DND-41 (cell line): ENCODE measurements around the gene WNK1.

Source experiments
- ATAC-seq: fragments of 200-7000 bp; cut with Tn5 transposase; 3 replicates; pipeline ENCODE4 v1.9.1; 2021; ENCODE audit warnings: low read depth; ENCODE audit not compliant: insufficient read depth
- DNase-seq: peaks from one replicate; pipeline ENCODE4 v3.0.0-alpha.2; 2020
- H2AFZ ChIP-seq: 2 replicates; pipeline ENCODE4 v1.6.0; 2012; ENCODE audit warnings: low read depth, low read length
- H3K27ac ChIP-seq: 2 replicates; pipeline ENCODE4 v1.5.1; 2012; ENCODE audit warnings: low read length, inconsistent platforms
- H3K27me3 ChIP-seq: fragments of 200-600 bp; sonication (generic); 2 replicates; pipeline ENCODE4 v1.6.0; 2012; ENCODE audit warnings: low read length, mild to moderate bottlenecking, inconsistent platforms; ENCODE audit not compliant: insufficient read depth, poor library complexity
- H3K36me3 ChIP-seq: 2 replicates; pipeline ENCODE4 v1.5.1; 2012; ENCODE audit warnings: low read length, inconsistent platforms; ENCODE audit not compliant: insufficient read depth
- H3K4me1 ChIP-seq: 2 replicates; pipeline ENCODE4 v1.5.1; 2012; ENCODE audit warnings: mild to moderate bottlenecking, low read length; ENCODE audit not compliant: insufficient read depth
- H3K4me2 ChIP-seq: 2 replicates; pipeline ENCODE4 v1.6.0; 2012; ENCODE audit warnings: mild to moderate bottlenecking, moderate library complexity, low read length, inconsistent platforms; ENCODE audit not compliant: insufficient read depth
- H3K4me3 ChIP-seq, 2 experiments: fragments of 200-600 bp in 1 of 2; shearing (Covaris generic) in 1 of 2; 2 replicates each; pipeline ENCODE4 v1.5.1; 2012 to 2016; ENCODE audit warnings: inconsistent platforms in 2 of 2, low read length in 2 of 2, mild to moderate bottlenecking in 2 of 2, low read depth in 1 of 2, moderate library complexity in 1 of 2
- H3K79me2 ChIP-seq: 2 replicates; pipeline ENCODE4 v1.6.0; 2012; ENCODE audit warnings: low read length, inconsistent platforms; ENCODE audit not compliant: insufficient read depth
- H3K9ac ChIP-seq: 2 replicates; pipeline ENCODE4 v1.6.0; 2012; ENCODE audit warnings: low read depth, mild to moderate bottlenecking, inconsistent platforms, low read length, moderate library complexity
- H3K9me3 ChIP-seq: 2 replicates; pipeline ENCODE4 v1.5.1; 2012; ENCODE audit warnings: low read length, moderate library complexity, mild to moderate bottlenecking, inconsistent platforms; ENCODE audit not compliant: insufficient read depth, severe bottlenecking
- H4K20me1 ChIP-seq: 2 replicates; pipeline ENCODE4 v1.6.0; 2012; ENCODE audit warnings: low read length; ENCODE audit not compliant: insufficient read depth
- EZH2 ChIP-seq: IDR thresholded peaks from 3 replicates; pipeline ENCODE4 v1.6.1; 2012; ENCODE audit warnings: borderline replicate concordance, low read depth, mild to moderate bottlenecking, moderate library complexity, low read length, inconsistent platforms; ENCODE audit not compliant: severe bottlenecking
- TF ChIP-seq, protein P1 (sequence below): IDR thresholded peaks from 2 replicates; pipeline ENCODE4 v1.5.1; 2012; ENCODE audit warnings: borderline replicate concordance, low read length, moderate library complexity, mild to moderate bottlenecking; ENCODE audit not compliant: poor library complexity, severe bottlenecking; ENCODE audit errors: extremely low read depth

WNK1 gene

DNA sequence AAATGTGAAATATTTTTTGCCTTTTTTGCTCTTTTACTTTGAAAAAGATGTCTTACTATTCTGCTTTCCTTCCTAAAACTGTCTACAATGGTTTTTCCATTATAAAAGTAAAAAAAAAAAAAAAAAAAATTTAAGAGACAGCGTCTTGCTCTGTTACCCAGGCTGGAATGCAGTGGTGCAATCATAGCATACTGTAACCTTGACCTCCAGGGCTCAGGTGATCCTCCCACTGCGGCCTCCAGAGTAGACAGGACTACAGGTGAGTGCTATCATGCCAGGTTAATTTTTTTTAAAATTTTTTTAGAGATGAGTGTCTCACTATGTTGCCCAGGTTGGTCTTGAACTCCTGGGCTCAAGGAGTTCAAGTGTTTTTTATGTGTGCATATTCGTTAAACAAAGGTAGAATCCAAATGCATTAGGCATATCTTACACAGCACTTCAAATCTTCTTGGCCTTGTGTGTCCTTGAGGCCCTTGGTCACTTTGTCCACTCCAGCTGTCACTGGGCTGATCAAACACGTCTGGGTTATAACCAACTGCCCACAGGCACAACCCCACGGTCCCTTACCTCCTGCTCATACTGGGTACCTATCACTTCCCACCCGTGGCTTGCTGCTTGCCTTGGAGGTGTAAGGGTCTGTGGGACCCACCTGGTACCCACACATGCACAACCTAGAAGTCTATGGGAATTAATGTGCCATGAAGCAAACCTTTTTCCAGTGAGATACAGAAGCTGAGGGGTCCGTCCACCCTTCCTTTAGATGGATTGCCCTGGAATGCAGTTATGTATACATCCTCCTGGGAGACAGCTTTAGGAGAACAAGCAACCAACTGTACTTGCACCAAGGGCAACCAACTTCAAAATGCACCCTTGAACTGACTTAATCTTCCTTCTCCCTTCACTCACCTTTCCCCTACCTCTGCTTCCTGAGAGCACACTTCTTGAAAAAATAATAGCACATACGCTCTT is 184.3 kb downstream of the WNK1 start:
- Histone ChIP-seq H4K20me1 (no peaks in the 10 kb centered on the region), H3K9ac (no peak overlapping the region), H3K27me3 (no peaks in the 10 kb centered on the region), H3K36me3 (peaks cover 30% of the 10 kb centered on the region), H2AFZ (no peak overlapping the region), H3K9me3 (no peaks in the 10 kb centered on the region), H3K4me3 (no peak overlapping the region), H3K4me2 (no peak overlapping the region), H3K27ac (no peak overlapping the region), H3K4me1 (no peaks in the 10 kb centered on the region), H3K79me2 (peaks cover 69% of the 10 kb centered on the region)
- no peak for TF ChIP-seq EZH2
- TF ChIP-seq, protein P1, sequence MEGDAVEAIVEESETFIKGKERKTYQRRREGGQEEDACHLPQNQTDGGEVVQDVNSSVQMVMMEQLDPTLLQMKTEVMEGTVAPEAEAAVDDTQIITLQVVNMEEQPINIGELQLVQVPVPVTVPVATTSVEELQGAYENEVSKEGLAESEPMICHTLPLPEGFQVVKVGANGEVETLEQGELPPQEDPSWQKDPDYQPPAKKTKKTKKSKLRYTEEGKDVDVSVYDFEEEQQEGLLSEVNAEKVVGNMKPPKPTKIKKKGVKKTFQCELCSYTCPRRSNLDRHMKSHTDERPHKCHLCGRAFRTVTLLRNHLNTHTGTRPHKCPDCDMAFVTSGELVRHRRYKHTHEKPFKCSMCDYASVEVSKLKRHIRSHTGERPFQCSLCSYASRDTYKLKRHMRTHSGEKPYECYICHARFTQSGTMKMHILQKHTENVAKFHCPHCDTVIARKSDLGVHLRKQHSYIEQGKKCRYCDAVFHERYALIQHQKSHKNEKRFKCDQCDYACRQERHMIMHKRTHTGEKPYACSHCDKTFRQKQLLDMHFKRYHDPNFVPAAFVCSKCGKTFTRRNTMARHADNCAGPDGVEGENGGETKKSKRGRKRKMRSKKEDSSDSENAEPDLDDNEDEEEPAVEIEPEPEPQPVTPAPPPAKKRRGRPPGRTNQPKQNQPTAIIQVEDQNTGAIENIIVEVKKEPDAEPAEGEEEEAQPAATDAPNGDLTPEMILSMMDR = no peak
- no peak for DNase-seq
- ATAC-seq = no peak

DNA sequence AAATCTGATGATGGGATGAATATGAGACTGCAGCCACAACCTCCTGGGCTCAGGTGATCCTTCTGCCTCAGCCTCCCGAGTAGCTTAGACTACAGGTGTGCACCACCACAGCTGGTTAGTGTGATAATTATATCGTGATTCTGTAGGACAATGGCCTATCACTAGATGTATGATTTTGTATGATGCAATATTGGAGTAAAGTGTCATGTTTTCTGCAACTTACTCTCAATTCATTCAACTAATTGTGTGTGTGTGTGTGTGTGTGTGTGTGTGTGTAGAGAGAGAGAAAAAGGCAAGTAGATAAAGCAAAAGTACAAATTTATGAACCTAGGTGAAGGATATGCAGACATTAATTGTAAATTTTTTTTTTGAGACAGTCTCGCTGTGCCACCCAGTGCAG is 186.4 kb downstream of the WNK1 start:
- H3K27ac ChIP-seq = no peak overlapping the region
- DNase-seq = no peak
- no peak for TF ChIP-seq EZH2
- TF ChIP-seq, protein P1 = no peak
- H3K4me3 ChIP-seq = no peak overlapping the region
- no peaks in the 10 kb centered on the region for H3K27me3 ChIP-seq
- peaks cover 4% of the 10 kb centered on the region; the same call in 1 of the 2 replicates for H4K20me1 ChIP-seq
- no peak for ATAC-seq
- H3K9ac ChIP-seq = no peak overlapping the region
- no peak overlapping the region for H2AFZ ChIP-seq
- peaks cover 41% of the 10 kb centered on the region for H3K36me3 ChIP-seq
- no peak overlapping the region for H3K4me2 ChIP-seq
- H3K9me3 ChIP-seq = no peaks in the 10 kb centered on the region
- no peaks in the 10 kb centered on the region for H3K4me1 ChIP-seq
- H3K79me2 ChIP-seq = peaks cover 81% of the 10 kb centered on the region

DNA sequence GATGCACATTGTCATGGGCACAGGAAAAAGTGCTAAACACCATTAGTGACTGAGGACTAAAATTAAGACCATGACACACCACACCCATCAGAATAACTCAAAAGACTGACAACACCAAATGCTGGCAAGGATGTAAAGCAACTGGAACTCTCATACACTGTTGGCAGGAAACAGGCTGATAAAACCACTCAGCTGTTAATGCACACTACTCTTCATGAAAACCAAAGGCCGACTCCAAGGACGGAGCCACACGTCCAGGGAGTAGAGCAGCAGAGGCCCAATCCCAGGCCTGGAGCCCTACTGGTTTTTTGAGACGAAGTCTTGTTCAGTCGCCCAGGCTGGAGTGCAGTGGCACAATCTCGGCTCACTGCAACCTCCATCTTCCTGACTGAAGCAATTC is 190.7 kb downstream of the WNK1 start:
- Histone ChIP-seq H3K27ac (no peak overlapping the region), H3K9ac (no peak overlapping the region), H2AFZ (no peak overlapping the region), H4K20me1 (peaks cover 4% of the 10 kb centered on the region; the same call in 1 of the 2 replicates), H3K4me3 (no peak overlapping the region), H3K27me3 (no peaks in the 10 kb centered on the region), H3K36me3 (peaks cover 40% of the 10 kb centered on the region), H3K4me2 (no peak overlapping the region), H3K4me1 (peaks cover 13% of the 10 kb centered on the region), H3K79me2 (peaks cover 94% of the 10 kb centered on the region), H3K9me3 (no peaks in the 10 kb centered on the region)
- TF ChIP-seq, protein P1 = no peak
- no peak for TF ChIP-seq EZH2
- no peak for ATAC-seq
- DNase-seq = no peak
